A673 (cell line): Measurements from ENCODE around the gene ASTN2.

Source experiments
- EZH2 ChIP-seq: fragments of 200-600 bp; sonication (generic); IDR thresholded peaks from 2 replicates; pipeline ENCODE4 v1.6.1; 2017; ENCODE audit warnings: borderline replicate concordance, low read depth, mild to moderate bottlenecking, mixed read lengths, antibody characterized with exemption, low read length; ENCODE audit not compliant: poor library complexity, severe bottlenecking
- TF ChIP-seq, protein P1 (sequence below): fragments of 300-800, 200-600 bp; sonication (generic); conservative IDR thresholded peaks from 2 replicates; pipeline ENCODE4 v1.5.1; 2017; ENCODE audit warnings: low read depth, mild to moderate bottlenecking, antibody characterized with exemption, low read length, moderate library complexity, mixed read lengths

- TF ChIP-seq, protein P1, sequence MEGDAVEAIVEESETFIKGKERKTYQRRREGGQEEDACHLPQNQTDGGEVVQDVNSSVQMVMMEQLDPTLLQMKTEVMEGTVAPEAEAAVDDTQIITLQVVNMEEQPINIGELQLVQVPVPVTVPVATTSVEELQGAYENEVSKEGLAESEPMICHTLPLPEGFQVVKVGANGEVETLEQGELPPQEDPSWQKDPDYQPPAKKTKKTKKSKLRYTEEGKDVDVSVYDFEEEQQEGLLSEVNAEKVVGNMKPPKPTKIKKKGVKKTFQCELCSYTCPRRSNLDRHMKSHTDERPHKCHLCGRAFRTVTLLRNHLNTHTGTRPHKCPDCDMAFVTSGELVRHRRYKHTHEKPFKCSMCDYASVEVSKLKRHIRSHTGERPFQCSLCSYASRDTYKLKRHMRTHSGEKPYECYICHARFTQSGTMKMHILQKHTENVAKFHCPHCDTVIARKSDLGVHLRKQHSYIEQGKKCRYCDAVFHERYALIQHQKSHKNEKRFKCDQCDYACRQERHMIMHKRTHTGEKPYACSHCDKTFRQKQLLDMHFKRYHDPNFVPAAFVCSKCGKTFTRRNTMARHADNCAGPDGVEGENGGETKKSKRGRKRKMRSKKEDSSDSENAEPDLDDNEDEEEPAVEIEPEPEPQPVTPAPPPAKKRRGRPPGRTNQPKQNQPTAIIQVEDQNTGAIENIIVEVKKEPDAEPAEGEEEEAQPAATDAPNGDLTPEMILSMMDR: no peak
- TF ChIP-seq EZH2: no peak
Observed at GRCh38 chr9:117095081-117095480, 319.8 kb downstream of the ASTN2 start.
